ENCODE data around the gene PLEKHD1. TPM values are rescaled to one million over a fixed set of nuclear protein-coding genes. Genes with fewer than 3 reads are reported as not detected.

The PLEKHD1 gene
- total RNA-seq, 4 donors from 2014 or later: not detected

GRCh38 chr14:69464829-69465228 lies 19.7 kb upstream of the PLEKHD1 start:
- no peak for DNase-seq
- no peak for TF ChIP-seq CTCF (IDR thresholded peaks at IDR 0.05)
- no peak for TF ChIP-seq POLR2A (IDR thresholded peaks at IDR 0.05)
- no peak overlapping the region for H3K27ac ChIP-seq
- H3K27me3 ChIP-seq: no peaks in the 10 kb centered on the region
- no peaks in the 10 kb centered on the region for H3K9me3 ChIP-seq
- H3K4me1 ChIP-seq: no peaks in the 10 kb centered on the region
- H3K4me3 ChIP-seq: no peak overlapping the region
- no peaks in the 10 kb centered on the region for H3K36me3 ChIP-seq

GRCh38 chr14:69468949-69469348 lies 15.6 kb upstream of the PLEKHD1 start:
- TF ChIP-seq POLR2A (IDR thresholded peaks at IDR 0.05): no peak
- no peak for TF ChIP-seq CTCF (IDR thresholded peaks at IDR 0.05)
- H3K36me3 ChIP-seq: no peaks in the 10 kb centered on the region
- no peak for DNase-seq
- no peak overlapping the region for H3K4me3 ChIP-seq
- H3K27ac ChIP-seq: no peak overlapping the region
- H3K27me3 ChIP-seq: no peaks in the 10 kb centered on the region
- H3K4me1 ChIP-seq: no peaks in the 10 kb centered on the region
- H3K9me3 ChIP-seq: no peaks in the 10 kb centered on the region

GRCh38 chr14:69471436-69471835 lies 13.1 kb upstream of the PLEKHD1 start:
- H3K36me3 ChIP-seq: no peaks in the 10 kb centered on the region
- no peak for DNase-seq
- H3K27me3 ChIP-seq: no peaks in the 10 kb centered on the region
- H3K9me3 ChIP-seq: no peaks in the 10 kb centered on the region
- TF ChIP-seq CTCF (IDR thresholded peaks at IDR 0.05) (no peak), POLR2A (IDR thresholded peaks at IDR 0.05) (no peak)
- no peaks in the 10 kb centered on the region for H3K4me1 ChIP-seq
- no peak overlapping the region for H3K4me3 ChIP-seq
- no peak overlapping the region for H3K27ac ChIP-seq

- no peak overlapping the region for H3K4me3 ChIP-seq
- no peak overlapping the region for H3K27ac ChIP-seq
- no peak for DNase-seq
- H3K36me3 ChIP-seq: no peaks in the 10 kb centered on the region
- no peaks in the 10 kb centered on the region for H3K27me3 ChIP-seq
- TF ChIP-seq POLR2A (IDR thresholded peaks at IDR 0.05): no peak
- TF ChIP-seq CTCF (IDR thresholded peaks at IDR 0.05): no peak
- H3K9me3 ChIP-seq: no peaks in the 10 kb centered on the region
- H3K4me1 ChIP-seq: no peaks in the 10 kb centered on the region
Observed at GRCh38 chr14:69471916-69472315, 12.6 kb upstream of the PLEKHD1 start.

- Histone ChIP-seq H3K9me3 (no peaks in the 10 kb centered on the region), H3K27me3 (no peaks in the 10 kb centered on the region), H3K36me3 (no peaks in the 10 kb centered on the region), H3K4me1 (no peaks in the 10 kb centered on the region), H3K27ac (no peak overlapping the region), H3K4me3 (no peak overlapping the region)
- no peak for DNase-seq
- TF ChIP-seq POLR2A (IDR thresholded peaks at IDR 0.05) (no peak), CTCF (IDR thresholded peaks at IDR 0.05) (no peak)
Observed at GRCh38 chr14:69473260-69473659, 11.3 kb upstream of the PLEKHD1 start.

GRCh38 chr14:69473946-69474345 lies 10.6 kb upstream of the PLEKHD1 start:
- Histone ChIP-seq H3K4me1 (no peaks in the 10 kb centered on the region), H3K36me3 (no peaks in the 10 kb centered on the region), H3K9me3 (no peaks in the 10 kb centered on the region), H3K27me3 (no peaks in the 10 kb centered on the region), H3K27ac (no peak overlapping the region), H3K4me3 (no peak overlapping the region)
- TF ChIP-seq CTCF (IDR thresholded peaks at IDR 0.05) (no peak), POLR2A (IDR thresholded peaks at IDR 0.05) (no peak)
- DNase-seq: no peak

Data from Peyer's patch (tissue), 4 donors.